ENCODE measurements around the gene GABRB1.

Gene GABRB1

GRCh38 chr4:47010347-47010911, 20.9 kb upstream of the GABRB1 start:
- H3K4me3 ChIP-seq (ENCODE audit: low read depth in 1 of 5, low read length in 5 of 5), result peak overlapping the region in 1 of 5 donors; percentile 29
- peaks cover 0 to 6% (median 4%) of the 10 kb centered on the region in 5 donors for H3K4me1 ChIP-seq (ENCODE audit: control insufficient read depth in 5 of 5, insufficient read depth in 5 of 5, low read length in 5 of 5)
- no peaks in the 10 kb centered on the region for H3K9me3 ChIP-seq (ENCODE audit: control insufficient read depth in 5 of 5, low read length in 5 of 5)
- H3K36me3 ChIP-seq (ENCODE audit: control insufficient read depth in 5 of 5, insufficient read depth in 5 of 5, low read length in 5 of 5), result no peaks in the 10 kb centered on the region
- H3K27ac ChIP-seq (ENCODE audit: low read depth, low read length), result no peak overlapping the region
- no peaks in the 10 kb centered on the region for H3K27me3 ChIP-seq (ENCODE audit: control insufficient read depth in 5 of 5, insufficient read depth in 4 of 5, low read length in 5 of 5)
- H3K9ac ChIP-seq (ENCODE audit: low read length in 5 of 5), result no peak overlapping the region

GRCh38 chr4:47010912-47011446, 20.4 kb upstream of the GABRB1 start:
- peak overlapping the region in 2 of 5 donors; percentile 3 to 29 for H3K4me3 ChIP-seq (ENCODE audit: low read depth in 1 of 5, low read length in 5 of 5)
- no peaks in the 10 kb centered on the region for H3K36me3 ChIP-seq (ENCODE audit: control insufficient read depth in 5 of 5, insufficient read depth in 5 of 5, low read length in 5 of 5)
- H3K27me3 ChIP-seq (ENCODE audit: control insufficient read depth in 5 of 5, insufficient read depth in 4 of 5, low read length in 5 of 5), result no peaks in the 10 kb centered on the region
- H3K4me1 ChIP-seq (ENCODE audit: control insufficient read depth in 5 of 5, insufficient read depth in 5 of 5, low read length in 5 of 5), result peaks cover 0 to 6% (median 4%) of the 10 kb centered on the region in 5 donors
- H3K9ac ChIP-seq (ENCODE audit: low read length in 5 of 5), result no peak overlapping the region
- no peaks in the 10 kb centered on the region for H3K9me3 ChIP-seq (ENCODE audit: control insufficient read depth in 5 of 5, low read length in 5 of 5)
- H3K27ac ChIP-seq (ENCODE audit: low read depth, low read length), result no peak overlapping the region

GRCh38 chr4:47012676-47013075, 18.7 kb upstream of the GABRB1 start:
- H3K4me1 ChIP-seq (ENCODE audit: control insufficient read depth in 5 of 5, insufficient read depth in 5 of 5, low read length in 5 of 5), result peaks cover 0 to 6% (median 4%) of the 10 kb centered on the region in 5 donors
- no peaks in the 10 kb centered on the region for H3K36me3 ChIP-seq (ENCODE audit: control insufficient read depth in 5 of 5, insufficient read depth in 5 of 5, low read length in 5 of 5)
- no peaks in the 10 kb centered on the region for H3K27me3 ChIP-seq (ENCODE audit: control insufficient read depth in 5 of 5, insufficient read depth in 4 of 5, low read length in 5 of 5)
- H3K9ac ChIP-seq (ENCODE audit: low read length in 5 of 5), result no peak overlapping the region
- H3K9me3 ChIP-seq (ENCODE audit: control insufficient read depth in 5 of 5, low read length in 5 of 5), result no peaks in the 10 kb centered on the region
- no peak overlapping the region for H3K4me3 ChIP-seq (ENCODE audit: low read depth in 1 of 5, low read length in 5 of 5)
- no peak overlapping the region for H3K27ac ChIP-seq (ENCODE audit: low read depth, low read length)

- H3K27me3 ChIP-seq (ENCODE audit: control insufficient read depth in 5 of 5, insufficient read depth in 4 of 5, low read length in 5 of 5), result no peaks in the 10 kb centered on the region
- no peak overlapping the region for H3K4me3 ChIP-seq (ENCODE audit: low read depth in 1 of 5, low read length in 5 of 5)
- H3K4me1 ChIP-seq (ENCODE audit: control insufficient read depth in 5 of 5, insufficient read depth in 5 of 5, low read length in 5 of 5), result peaks cover 0 to 6% (median 4%) of the 10 kb centered on the region in 5 donors
- no peak overlapping the region for H3K27ac ChIP-seq (ENCODE audit: low read depth, low read length)
- no peaks in the 10 kb centered on the region for H3K9me3 ChIP-seq (ENCODE audit: control insufficient read depth in 5 of 5, low read length in 5 of 5)
- H3K9ac ChIP-seq (ENCODE audit: low read length in 5 of 5), result no peak overlapping the region
- no peaks in the 10 kb centered on the region for H3K36me3 ChIP-seq (ENCODE audit: control insufficient read depth in 5 of 5, insufficient read depth in 5 of 5, low read length in 5 of 5)
Observed at GRCh38 chr4:47013373-47013772, 18.0 kb upstream of the GABRB1 start.

- H3K4me3 ChIP-seq (ENCODE audit: low read depth in 1 of 5, low read length in 5 of 5), result no peak overlapping the region
Observed at GRCh38 chr4:47017081-47017480, 14.3 kb upstream of the GABRB1 start.

GRCh38 chr4:47017494-47017893, 13.9 kb upstream of the GABRB1 start:
- Histone ChIP-seq H3K9me3 (ENCODE audit: control insufficient read depth in 5 of 5, low read length in 5 of 5) (peaks cover 0 to 5% (median 0%) of the 10 kb centered on the region in 5 donors), H3K27ac (ENCODE audit: low read depth, low read length) (no peak overlapping the region), H3K27me3 (ENCODE audit: control insufficient read depth in 5 of 5, insufficient read depth in 4 of 5, low read length in 5 of 5) (no peaks in the 10 kb centered on the region), H3K9ac (ENCODE audit: low read length in 5 of 5) (no peak overlapping the region), H3K4me3 (ENCODE audit: low read depth in 1 of 5, low read length in 5 of 5) (no peak overlapping the region), H3K36me3 (ENCODE audit: control insufficient read depth in 5 of 5, insufficient read depth in 5 of 5, low read length in 5 of 5) (no peaks in the 10 kb centered on the region), H3K4me1 (ENCODE audit: control insufficient read depth in 5 of 5, insufficient read depth in 5 of 5, low read length in 5 of 5) (no peaks in the 10 kb centered on the region)

More at GRCh38 chr4:47017081-47017480, 14.3 kb upstream of the GABRB1 start:
- no peaks in the 10 kb centered on the region for H3K36me3 ChIP-seq (ENCODE audit: control insufficient read depth in 5 of 5, insufficient read depth in 5 of 5, low read length in 5 of 5)
- no peak overlapping the region for H3K27ac ChIP-seq (ENCODE audit: low read depth, low read length)
- no peaks in the 10 kb centered on the region for H3K27me3 ChIP-seq (ENCODE audit: control insufficient read depth in 5 of 5, insufficient read depth in 4 of 5, low read length in 5 of 5)
- H3K9me3 ChIP-seq (ENCODE audit: control insufficient read depth in 5 of 5, low read length in 5 of 5), result peaks cover 0 to 5% (median 0%) of the 10 kb centered on the region in 5 donors
- no peaks in the 10 kb centered on the region for H3K4me1 ChIP-seq (ENCODE audit: control insufficient read depth in 5 of 5, insufficient read depth in 5 of 5, low read length in 5 of 5)
- no peak overlapping the region for H3K9ac ChIP-seq (ENCODE audit: low read length in 5 of 5)

GRCh38 chr4:47031751-47032404, 511 bp downstream of the GABRB1 start:
- peaks cover 0 to 21% (median 19%) of the 10 kb centered on the region in 5 donors for H3K4me1 ChIP-seq (ENCODE audit: control insufficient read depth in 5 of 5, insufficient read depth in 5 of 5, low read length in 5 of 5)
- H3K9ac ChIP-seq (ENCODE audit: low read length in 5 of 5), result peak overlapping the region in 2 of 5 donors; percentile 25 to 52
- no peak overlapping the region for H3K27ac ChIP-seq (ENCODE audit: low read depth, low read length)
- H3K9me3 ChIP-seq (ENCODE audit: control insufficient read depth in 5 of 5, low read length in 5 of 5), result no peaks in the 10 kb centered on the region
- no peaks in the 10 kb centered on the region for H3K36me3 ChIP-seq (ENCODE audit: control insufficient read depth in 5 of 5, insufficient read depth in 5 of 5, low read length in 5 of 5)
- H3K4me3 ChIP-seq (ENCODE audit: low read depth in 1 of 5, low read length in 5 of 5), result peak overlapping the region; percentile 54 to 76 (median 61)
- peaks cover 11 to 22% (median 20%) of the 10 kb centered on the region in 5 donors for H3K27me3 ChIP-seq (ENCODE audit: control insufficient read depth in 5 of 5, insufficient read depth in 4 of 5, low read length in 5 of 5)

GRCh38 chr4:47032405-47033106, 1.2 kb downstream of the GABRB1 start:
- Histone ChIP-seq H3K9me3 (ENCODE audit: control insufficient read depth in 5 of 5, low read length in 5 of 5) (no peaks in the 10 kb centered on the region), H3K27me3 (ENCODE audit: control insufficient read depth in 5 of 5, insufficient read depth in 4 of 5, low read length in 5 of 5) (peaks cover 11 to 22% (median 20%) of the 10 kb centered on the region in 5 donors), H3K9ac (ENCODE audit: low read length in 5 of 5) (peak overlapping the region in 1 of 5 donors; percentile 25), H3K4me1 (ENCODE audit: control insufficient read depth in 5 of 5, insufficient read depth in 5 of 5, low read length in 5 of 5) (peaks cover 0 to 21% (median 19%) of the 10 kb centered on the region in 5 donors), H3K4me3 (ENCODE audit: low read depth in 1 of 5, low read length in 5 of 5) (peak overlapping the region in 4 of 5 donors; percentile 54 to 62 (median 60)), H3K27ac (ENCODE audit: low read depth, low read length) (no peak overlapping the region), H3K36me3 (ENCODE audit: control insufficient read depth in 5 of 5, insufficient read depth in 5 of 5, low read length in 5 of 5) (no peaks in the 10 kb centered on the region)

- no peaks in the 10 kb centered on the region for H3K9me3 ChIP-seq (ENCODE audit: control insufficient read depth in 5 of 5, low read length in 5 of 5)
- no peaks in the 10 kb centered on the region for H3K36me3 ChIP-seq (ENCODE audit: control insufficient read depth in 5 of 5, insufficient read depth in 5 of 5, low read length in 5 of 5)
- no peak overlapping the region for H3K9ac ChIP-seq (ENCODE audit: low read length in 5 of 5)
- H3K4me1 ChIP-seq (ENCODE audit: control insufficient read depth in 5 of 5, insufficient read depth in 5 of 5, low read length in 5 of 5), result no peaks in the 10 kb centered on the region
- H3K4me3 ChIP-seq (ENCODE audit: low read depth in 1 of 5, low read length in 5 of 5), result no peak overlapping the region
- no peak overlapping the region for H3K27ac ChIP-seq (ENCODE audit: low read depth, low read length)
- H3K27me3 ChIP-seq (ENCODE audit: control insufficient read depth in 5 of 5, insufficient read depth in 4 of 5, low read length in 5 of 5), result peaks cover 0 to 3% (median under 1%) of the 10 kb centered on the region in 5 donors
Observed at GRCh38 chr4:47038263-47038662, 6.9 kb downstream of the GABRB1 start.

- H3K4me1 ChIP-seq (ENCODE audit: control insufficient read depth in 5 of 5, insufficient read depth in 5 of 5, low read length in 5 of 5), result no peaks in the 10 kb centered on the region
- no peak overlapping the region for H3K9ac ChIP-seq (ENCODE audit: low read length in 5 of 5)
- H3K4me3 ChIP-seq (ENCODE audit: low read depth in 1 of 5, low read length in 5 of 5), result no peak overlapping the region
- peaks cover 0 to 3% (median 0%) of the 10 kb centered on the region in 5 donors for H3K27me3 ChIP-seq (ENCODE audit: control insufficient read depth in 5 of 5, insufficient read depth in 4 of 5, low read length in 5 of 5)
- H3K9me3 ChIP-seq (ENCODE audit: control insufficient read depth in 5 of 5, low read length in 5 of 5), result no peaks in the 10 kb centered on the region
- no peaks in the 10 kb centered on the region for H3K36me3 ChIP-seq (ENCODE audit: control insufficient read depth in 5 of 5, insufficient read depth in 5 of 5, low read length in 5 of 5)
- H3K27ac ChIP-seq (ENCODE audit: low read depth, low read length), result no peak overlapping the region
Observed at GRCh38 chr4:47040828-47041227, 9.5 kb downstream of the GABRB1 start.

Measured in subcutaneous abdominal adipose tissue (tissue), 5 donors.